ENCODE measurements around the gene ZSWIM8. TPM values are rescaled to one million over a fixed set of nuclear protein-coding genes. Genes with fewer than 3 reads are reported as not detected.

The ZSWIM8 gene
- total and polyA plus RNA-seq, 2 experiments from 2014 or later, result 20.5 to 30.4 TPM

GRCh38 chr10:73838008-73838567 is 52.7 kb downstream of the ZSWIM8 start:
- Mint-ChIP-seq H3K27ac (no peak overlapping the region), H3K4me3 (no peak overlapping the region), H3K9me3 (no peaks in the 10 kb centered on the region), H3K36me3 (ENCODE audit: low read depth) (peaks cover 40% of the 10 kb centered on the region), H3K4me1 (peaks cover 3% of the 10 kb centered on the region; the same call in 1 of the 3 replicates), H3K27me3 (ENCODE audit: insufficient read depth, low read depth, poor library complexity) (peaks cover 3% of the 10 kb centered on the region)
- ATAC-seq, result no peak
- Histone ChIP-seq H4K20me1 (replicated peaks; ENCODE audit: insufficient read depth) (peaks cover 6% of the 10 kb centered on the region; the same call in 1 of the 2 replicates), H3K9me2 (ENCODE audit: insufficient read depth) (no peaks in the 10 kb centered on the region), H3F3A (replicated peaks; ENCODE audit: low read depth) (no peaks in the 10 kb centered on the region; the same call in 1 of the 2 replicates), H3K4me2 (no peak overlapping the region), H3K27ac (ENCODE audit: low read depth) (no peak overlapping the region), H3K79me2 (replicated peaks; ENCODE audit: insufficient read depth) (no peaks in the 10 kb centered on the region), H2AFZ (no peak overlapping the region), H3K4me3 (no peak overlapping the region), H3K4me1 (ENCODE audit: insufficient read depth) (no peaks in the 10 kb centered on the region), H3K27me3 (ENCODE audit: insufficient read depth) (no peaks in the 10 kb centered on the region), H3K36me3 (ENCODE audit: insufficient read depth) (peaks cover 11% of the 10 kb centered on the region)
- DNase-seq (ENCODE audit: low spot score), result no peak
- no peak for TF ChIP-seq CREB1 (CRISPR knock-in tag; IDR thresholded peaks at IDR 0.05; ENCODE audit: low read depth)
- TF ChIP-seq NANOG (IDR thresholded peaks at IDR 0.05; ENCODE audit: borderline replicate concordance), result no peak
- TF ChIP-seq STAT1 (IDR thresholded peaks at IDR 0.05; ENCODE audit: unreplicated experiment), result no peak
- TF ChIP-seq CTCF (conservative IDR thresholded peaks at IDR 0.05; ENCODE audit: low read depth in 2 of 2), result no peak
- no peak for TF ChIP-seq ETS1 (IDR thresholded peaks at IDR 0.05)
- TF ChIP-seq POLR2AphosphoS5 (IDR thresholded peaks at IDR 0.05; ENCODE audit: low read depth), result no peak
- no peak for TF ChIP-seq ZNF114 (CRISPR knock-in tag; IDR thresholded peaks at IDR 0.05)
- TF ChIP-seq EZH2 (IDR thresholded peaks at IDR 0.05; ENCODE audit: low read depth, unreplicated experiment), result no peak
- no peak for TF ChIP-seq REST (IDR thresholded peaks at IDR 0.05; ENCODE audit: unreplicated experiment)
- no peak for TF ChIP-seq JUNB (IDR thresholded peaks at IDR 0.05; ENCODE audit: unreplicated experiment)
- TF ChIP-seq, protein P1, sequence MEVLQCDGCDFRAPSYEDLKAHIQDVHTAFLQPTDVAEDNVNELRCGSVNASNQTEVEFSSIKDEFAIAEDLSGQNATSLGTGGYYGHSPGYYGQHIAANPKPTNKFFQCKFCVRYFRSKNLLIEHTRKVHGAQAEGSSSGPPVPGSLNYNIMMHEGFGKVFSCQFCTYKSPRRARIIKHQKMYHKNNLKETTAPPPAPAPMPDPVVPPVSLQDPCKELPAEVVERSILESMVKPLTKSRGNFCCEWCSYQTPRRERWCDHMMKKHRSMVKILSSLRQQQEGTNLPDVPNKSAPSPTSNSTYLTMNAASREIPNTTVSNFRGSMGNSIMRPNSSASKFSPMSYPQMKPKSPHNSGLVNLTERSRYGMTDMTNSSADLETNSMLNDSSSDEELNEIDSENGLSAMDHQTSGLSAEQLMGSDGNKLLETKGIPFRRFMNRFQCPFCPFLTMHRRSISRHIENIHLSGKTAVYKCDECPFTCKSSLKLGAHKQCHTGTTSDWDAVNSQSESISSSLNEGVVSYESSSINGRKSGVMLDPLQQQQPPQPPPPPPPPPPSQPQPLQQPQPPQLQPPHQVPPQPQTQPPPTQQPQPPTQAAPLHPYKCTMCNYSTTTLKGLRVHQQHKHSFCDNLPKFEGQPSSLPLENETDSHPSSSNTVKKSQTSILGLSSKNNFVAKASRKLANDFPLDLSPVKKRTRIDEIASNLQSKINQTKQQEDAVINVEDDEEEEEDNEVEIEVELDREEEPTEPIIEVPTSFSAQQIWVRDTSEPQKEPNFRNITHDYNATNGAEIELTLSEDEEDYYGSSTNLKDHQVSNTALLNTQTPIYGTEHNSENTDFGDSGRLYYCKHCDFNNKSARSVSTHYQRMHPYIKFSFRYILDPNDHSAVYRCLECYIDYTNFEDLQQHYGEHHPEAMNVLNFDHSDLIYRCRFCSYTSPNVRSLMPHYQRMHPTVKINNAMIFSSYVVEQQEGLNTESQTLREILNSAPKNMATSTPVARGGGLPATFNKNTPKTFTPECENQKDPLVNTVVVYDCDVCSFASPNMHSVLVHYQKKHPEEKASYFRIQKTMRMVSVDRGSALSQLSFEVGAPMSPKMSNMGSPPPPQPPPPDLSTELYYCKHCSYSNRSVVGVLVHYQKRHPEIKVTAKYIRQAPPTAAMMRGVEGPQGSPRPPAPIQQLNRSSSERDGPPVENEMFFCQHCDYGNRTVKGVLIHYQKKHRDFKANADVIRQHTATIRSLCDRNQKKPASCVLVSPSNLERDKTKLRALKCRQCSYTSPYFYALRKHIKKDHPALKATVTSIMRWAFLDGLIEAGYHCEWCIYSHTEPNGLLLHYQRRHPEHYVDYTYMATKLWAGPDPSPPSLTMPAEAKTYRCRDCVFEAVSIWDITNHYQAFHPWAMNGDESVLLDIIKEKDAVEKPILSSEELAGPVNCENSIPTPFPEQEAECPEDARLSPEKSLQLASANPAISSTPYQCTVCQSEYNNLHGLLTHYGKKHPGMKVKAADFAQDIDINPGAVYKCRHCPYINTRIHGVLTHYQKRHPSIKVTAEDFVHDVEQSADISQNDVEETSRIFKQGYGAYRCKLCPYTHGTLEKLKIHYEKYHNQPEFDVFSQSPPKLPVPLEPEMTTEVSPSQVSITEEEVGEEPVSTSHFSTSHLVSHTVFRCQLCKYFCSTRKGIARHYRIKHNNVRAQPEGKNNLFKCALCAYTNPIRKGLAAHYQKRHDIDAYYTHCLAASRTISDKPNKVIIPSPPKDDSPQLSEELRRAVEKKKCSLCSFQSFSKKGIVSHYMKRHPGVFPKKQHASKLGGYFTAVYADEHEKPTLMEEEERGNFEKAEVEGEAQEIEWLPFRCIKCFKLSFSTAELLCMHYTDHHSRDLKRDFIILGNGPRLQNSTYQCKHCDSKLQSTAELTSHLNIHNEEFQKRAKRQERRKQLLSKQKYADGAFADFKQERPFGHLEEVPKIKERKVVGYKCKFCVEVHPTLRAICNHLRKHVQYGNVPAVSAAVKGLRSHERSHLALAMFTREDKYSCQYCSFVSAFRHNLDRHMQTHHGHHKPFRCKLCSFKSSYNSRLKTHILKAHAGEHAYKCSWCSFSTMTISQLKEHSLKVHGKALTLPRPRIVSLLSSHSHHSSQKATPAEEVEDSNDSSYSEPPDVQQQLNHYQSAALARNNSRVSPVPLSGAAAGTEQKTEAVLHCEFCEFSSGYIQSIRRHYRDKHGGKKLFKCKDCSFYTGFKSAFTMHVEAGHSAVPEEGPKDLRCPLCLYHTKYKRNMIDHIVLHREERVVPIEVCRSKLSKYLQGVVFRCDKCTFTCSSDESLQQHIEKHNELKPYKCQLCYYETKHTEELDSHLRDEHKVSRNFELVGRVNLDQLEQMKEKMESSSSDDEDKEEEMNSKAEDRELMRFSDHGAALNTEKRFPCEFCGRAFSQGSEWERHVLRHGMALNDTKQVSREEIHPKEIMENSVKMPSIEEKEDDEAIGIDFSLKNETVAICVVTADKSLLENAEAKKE (CRISPR knock-in tag; IDR thresholded peaks at IDR 0.05), result no peak
- no peak for TF ChIP-seq ZNF331 (CRISPR knock-in tag; IDR thresholded peaks at IDR 0.05; ENCODE audit: low read depth)
- no peak for TF ChIP-seq EZH2phosphoT487 (IDR thresholded peaks at IDR 0.05; ENCODE audit: unreplicated experiment)

Data from GM23338 (cell line).